Fibroblast of lung (primary cell): Measurements from ENCODE around the gene IDH1. TPM values are rescaled to one million over a fixed set of nuclear protein-coding genes. Genes with fewer than 3 reads are reported as not detected.
"Not testable (repeated sequence)": the region's sequence is repeated elsewhere in the genome, so short reads cannot be mapped to it uniquely, and the experiment has no call there.

Source experiments
- DNase-seq, 2 donors: peaks; one replicate each; pipeline versions ENCODE4 v3.0.0 to v3.0.0-alpha.2; 2010; ENCODE audit warnings: low read depth in 2 of 2
- H2AFZ ChIP-seq: 2 replicates; pipeline ENCODE4 v1.5.1; 2012; ENCODE audit warnings: low read length, control low read depth, inconsistent platforms
- H3K27ac ChIP-seq: 2 replicates; pipeline ENCODE4 v1.5.1; 2011; ENCODE audit warnings: low read length, control low read depth; ENCODE audit not compliant: insufficient read depth
- H3K27me3 ChIP-seq: 2 replicates; pipeline ENCODE4 v1.5.1; 2011; ENCODE audit warnings: mild to moderate bottlenecking, low read length; ENCODE audit not compliant: control insufficient read depth, insufficient read depth
- H3K36me3 ChIP-seq: 2 replicates; pipeline ENCODE4 v1.5.1; 2011; ENCODE audit warnings: low read length; ENCODE audit not compliant: control insufficient read depth, insufficient read depth
- H3K4me1 ChIP-seq: 2 replicates; pipeline ENCODE4 v1.5.1; 2011; ENCODE audit warnings: low read length; ENCODE audit not compliant: control insufficient read depth, insufficient read depth; ENCODE audit errors: extremely low read depth
- H3K4me2 ChIP-seq: 2 replicates; pipeline ENCODE4 v1.5.1; 2011; ENCODE audit warnings: low read length, control low read depth; ENCODE audit not compliant: insufficient read depth; ENCODE audit errors: extremely low read depth
- H3K4me3 ChIP-seq, 4 experiments: fragments of 200-600 bp in 1 of 4; sonication (generic) in 1 of 4; replicated peaks in 1 of 4; 2 replicates each; pipeline ENCODE4 v1.5.1; 2011 to 2016; ENCODE audit warnings: low read length in 4 of 4, low read depth in 3 of 4, mild to moderate bottlenecking in 3 of 4, control low read depth in 2 of 4, inconsistent platforms in 1 of 4, mixed read lengths in 1 of 4; ENCODE audit not compliant: insufficient read depth in 1 of 4; ENCODE audit errors: control extremely low read depth in 1 of 4
- H3K79me2 ChIP-seq: 2 replicates; pipeline ENCODE4 v1.5.1; 2012; ENCODE audit warnings: mild to moderate bottlenecking, low read length, inconsistent platforms; ENCODE audit not compliant: control insufficient read depth, insufficient read depth
- H3K9ac ChIP-seq: 2 replicates; pipeline ENCODE4 v1.5.1; 2011; ENCODE audit warnings: mild to moderate bottlenecking, low read length, control low read depth; ENCODE audit not compliant: insufficient read depth
- H3K9me3 ChIP-seq: 2 replicates; pipeline ENCODE4 v1.5.1; 2012; ENCODE audit warnings: low read depth, low read length; ENCODE audit not compliant: control insufficient read depth, insufficient read depth
- H4K20me1 ChIP-seq: 2 replicates; pipeline ENCODE4 v1.5.1; 2011; ENCODE audit warnings: low read length; ENCODE audit not compliant: control insufficient read depth, insufficient read depth; ENCODE audit errors: extremely low read depth
- CTCF ChIP-seq, 2 donors: IDR thresholded peaks in 1 of 2; conservative IDR thresholded peaks in 1 of 2; 1 replicate in 1 of 2; 2 replicates in 1 of 2; pipeline ENCODE4 v1.5.1; 2011 to 2012; ENCODE audit warnings: low read length in 2 of 2, control low read depth in 1 of 2, inconsistent platforms in 1 of 2, low read depth in 1 of 2, mild to moderate bottlenecking in 1 of 2
- EZH2 ChIP-seq: IDR thresholded peaks from 2 replicates; pipeline ENCODE4 v1.5.1; 2012; ENCODE audit warnings: low read length, control low read depth, mild to moderate bottlenecking; ENCODE audit errors: missing control alignments
- polyA plus RNA-seq, 2 donors: library from polyadenylated mRNA; depleted of rRNA in 1 of 2; stranded (reverse) in 1 of 2; unstranded in 1 of 2; fragments of >200 nt; gene quantifications; 2 replicates each; pipeline ENCODE4 v1.2.1, GENCODE V29; 2011 to 2012; ENCODE audit warnings: missing spikeins in 1 of 2
- total RNA-seq: library from RNA; depleted of rRNA; stranded (reverse); fragments of >200 nt; gene quantifications from 2 replicates; pipeline ENCODE4 v1.2.1, GENCODE V29; 2014

The IDH1 gene
- total and polyA plus RNA-seq, 2 donors (not counting 1 experiment from before 2014, with no cell fraction given), result 199 to 378 TPM

GRCh38 chr2:208265371-208265800 lies 10.5 kb upstream of the IDH1 start:
- Histone ChIP-seq H2AFZ (peak overlapping the region; percentile 98), H3K9me3 (no peaks in the 10 kb centered on the region), H3K9ac (no peak overlapping the region), H3K79me2 (peaks cover 41% of the 10 kb centered on the region), H3K36me3 (no peaks in the 10 kb centered on the region), H3K4me2 (peak overlapping the region; percentile 92), H3K27ac (peak overlapping the region; percentile 86), H3K27me3 (no peaks in the 10 kb centered on the region), H3K4me3 (peak overlapping the region; percentile 69 to 94 (median 81)), H4K20me1 (no peaks in the 10 kb centered on the region), H3K4me1 (peaks cover 5% of the 10 kb centered on the region)
- TF ChIP-seq CTCF (conservative IDR thresholded peaks at IDR 0.05 in 1 of 2, IDR thresholded peaks at IDR 0.05 in 1 of 2; ENCODE audit: low read depth in 1 of 2, low read length in 2 of 2) (no peak), EZH2 (no peak)
- peak in 1 of 2 donors; percentile 62 for DNase-seq

- peak in 1 of 2 donors; percentile 32 for DNase-seq
- H2AFZ ChIP-seq, H3K4me1 ChIP-seq, H3K36me3 ChIP-seq, H3K9ac ChIP-seq, H4K20me1 ChIP-seq, H3K4me2 ChIP-seq, H3K4me3 ChIP-seq, H3K9me3 ChIP-seq, H3K27ac ChIP-seq, H3K79me2 ChIP-seq, H3K27me3 ChIP-seq: not testable (repeated sequence)
Observed at GRCh38 chr2:208256849-208257813, 2.3 kb upstream of the IDH1 start.

- Histone ChIP-seq H3K27ac (no peak overlapping the region), H3K4me1 (no peaks in the 10 kb centered on the region), H3K4me2 (no peak overlapping the region), H3K79me2 (peaks cover 3% of the 10 kb centered on the region), H3K36me3 (no peaks in the 10 kb centered on the region), H3K9ac (no peak overlapping the region), H3K4me3 (no peak overlapping the region), H3K27me3 (no peaks in the 10 kb centered on the region), H2AFZ (no peak overlapping the region), H3K9me3 (no peaks in the 10 kb centered on the region), H4K20me1 (no peaks in the 10 kb centered on the region)
- TF ChIP-seq CTCF (conservative IDR thresholded peaks at IDR 0.05 in 1 of 2, IDR thresholded peaks at IDR 0.05 in 1 of 2; ENCODE audit: low read depth in 1 of 2, low read length in 2 of 2) (no peak), EZH2 (no peak)
- DNase-seq, result no peak
Observed at GRCh38 chr2:208256192-208256782, 1.4 kb upstream of the IDH1 start.
